ENCODE data around the gene RNF187. TPM values are rescaled to one million over a fixed set of nuclear protein-coding genes. Genes with fewer than 3 reads are reported as not detected.
A peak's percentile ranks its signal among the peaks of the same experiment; 100 is the strongest.

RNF187 gene
- total and polyA plus RNA-seq, 10 of the 15 experiments (the other 5 are each of a cell fraction or from before 2014, with no cell fraction given), result 2.6 to 116 (median 29.5) TPM

GRCh38 chr1:228459091-228459993, 27.8 kb upstream of the RNF187 start (continued):
- TF ChIP-seq E2F8 (IDR thresholded peaks at IDR 0.05; ENCODE audit: low read depth, partially characterized antibody) (no peak), YBX1 (IDR thresholded peaks at IDR 0.05) (no peak), IKZF1 (conservative IDR thresholded peaks at IDR 0.05) (peak; percentile 53; the same call in 1 of the 2 replicates), YY1 (IDR thresholded peaks at IDR 0.05; ENCODE audit: low read depth, low read length) (peak; percentile 15; the same call in 1 of the 2 replicates), PRDM15 (CRISPR knock-in tag; IDR thresholded peaks at IDR 0.05) (no peak), SMC3 (IDR thresholded peaks at IDR 0.05; ENCODE audit: borderline replicate concordance, low read length) (no peak; the same call in 1 of the 2 replicates), ZNF592 (IDR thresholded peaks at IDR 0.05) (no peak), FOXM1 (IDR thresholded peaks at IDR 0.05; ENCODE audit: low read depth, low read length) (no peak), FOS (IDR thresholded peaks at IDR 0.05; ENCODE audit: borderline replicate concordance, extremely low read depth, insufficient read length) (no peak), ASH2L (IDR thresholded peaks at IDR 0.05; ENCODE audit: borderline replicate concordance, low read depth) (no peak), SIX5 (IDR thresholded peaks at IDR 0.05; ENCODE audit: low read depth, low read length, severe bottlenecking) (no peak)
